GM23248 (cell line): Measurements from ENCODE around the gene NPAS2. TPM values are rescaled to one million over a fixed set of nuclear protein-coding genes. Genes with fewer than 3 reads are reported as not detected.
A peak's percentile ranks its signal among the peaks of the same experiment; 100 is the strongest.

ENCODE experiments used
- DNase-seq: peaks from one replicate; pipeline ENCODE4 v3.0.0-alpha.2; 2015
- H2AFZ ChIP-seq: fragments of 200-600 bp; sonication (generic); 2 replicates; pipeline ENCODE4 v1.6.1; 2016; ENCODE audit warnings: antibody characterized with exemption
- H3F3A ChIP-seq: fragments of 200-600 bp; sonication (generic); 2 replicates; pipeline ENCODE4 v1.6.1; 2016; ENCODE audit warnings: mild to moderate bottlenecking, antibody characterized with exemption, mixed run types; ENCODE audit not compliant: insufficient read depth
- H3K27ac ChIP-seq: fragments of 200-600 bp; sonication (generic); 2 replicates; pipeline ENCODE4 v1.5.1; 2016; ENCODE audit warnings: mild to moderate bottlenecking
- H3K27me3 ChIP-seq: fragments of 200-600 bp; sonication (generic); replicated peaks from 2 replicates; pipeline ENCODE4 v1.6.1; 2016; ENCODE audit warnings: mild to moderate bottlenecking; ENCODE audit not compliant: insufficient read depth
- H3K36me3 ChIP-seq: fragments of 200-600 bp; sonication (generic); 2 replicates; pipeline ENCODE4 v1.6.1; 2016; ENCODE audit warnings: low read depth, mild to moderate bottlenecking
- H3K4me1 ChIP-seq: fragments of 200-600 bp; sonication (generic); 2 replicates; pipeline ENCODE4 v1.6.1; 2016; ENCODE audit warnings: mild to moderate bottlenecking; ENCODE audit not compliant: insufficient read depth
- H3K4me2 ChIP-seq: fragments of 200-600 bp; sonication (generic); one replicate; pipeline ENCODE4 v1.6.1; 2016; ENCODE audit warnings: mild to moderate bottlenecking; ENCODE audit not compliant: unreplicated experiment
- H3K4me3 ChIP-seq: fragments of 200-600 bp; sonication (generic); 2 replicates; pipeline ENCODE4 v1.5.1; 2016; ENCODE audit warnings: mild to moderate bottlenecking
- H3K79me2 ChIP-seq: fragments of 200-600 bp; sonication (generic); 2 replicates; pipeline ENCODE4 v1.6.1; 2016; ENCODE audit warnings: mild to moderate bottlenecking; ENCODE audit not compliant: insufficient read depth
- H3K9ac ChIP-seq: fragments of 200-600 bp; sonication (generic); 2 replicates; pipeline ENCODE4 v1.6.1; 2016; ENCODE audit warnings: mild to moderate bottlenecking
- H3K9me2 ChIP-seq: fragments of 200-600 bp; sonication (generic); 2 replicates; pipeline ENCODE4 v1.6.1; 2016; ENCODE audit warnings: mixed run types, mild to moderate bottlenecking, moderate library complexity; ENCODE audit not compliant: insufficient read depth
- H3K9me3 ChIP-seq: fragments of 200-600 bp; sonication (generic); one replicate; pipeline ENCODE4 v1.6.1; 2017; ENCODE audit warnings: low read depth
- H4K20me1 ChIP-seq: fragments of 200-600 bp; sonication (generic); 2 replicates; pipeline ENCODE4 v1.6.0; 2016; ENCODE audit not compliant: insufficient read depth
- EZH2 ChIP-seq: fragments of 200-600 bp; sonication (generic); IDR thresholded peaks from 2 replicates; pipeline ENCODE4 v1.6.1; 2018; ENCODE audit warnings: antibody characterized with exemption, mild to moderate bottlenecking; ENCODE audit not compliant: insufficient read depth, poor library complexity, severe bottlenecking
- EZH2phosphoT487 ChIP-seq: fragments of 200-600 bp; sonication (generic); IDR thresholded peaks from 2 replicates; pipeline ENCODE4 v1.6.1; 2018; ENCODE audit warnings: antibody characterized with exemption, moderate library complexity, mild to moderate bottlenecking, low read depth; ENCODE audit not compliant: insufficient read depth
- WGBS, 2 experiments: methylation state at CpG; one replicate each; pipeline ENCODE4 v1.1.6; 2015 to 2017; ENCODE audit warnings: low lambda C conversion rate in 2 of 2, low coverage in 1 of 2; ENCODE audit errors: missing lambda C conversion rate in 2 of 2; 5-methylcytosine and 5-hydroxymethylcytosine counted together
- in situ Hi-C: fragments of 300-500 bp; cut with MboI; formaldehyde crosslinking; loops from 2 replicates; pipeline ENCODE4 v1.15.0; 2020
- polyA plus RNA-seq: library from polyadenylated mRNA; unstranded; fragments of >200 nt; fragmentation: Nextera tagmentation; extraction: Ambion mirVana; gene quantifications from 2 replicates; pipeline ENCODE4 v1.2.1, GENCODE V29; 2016
- total RNA-seq: library from RNA; depleted of rRNA; stranded (reverse); fragments of >200 nt; shearing (Covaris generic); gene quantifications from 2 replicates; pipeline ENCODE4 v1.2.3, GENCODE V29; 2014

Gene NPAS2
- total and polyA plus RNA-seq, 2 experiments from 2014 or later: 3.8 to 10.8 TPM

GRCh38 chr2:100810603-100811145 is 9.3 kb upstream of the NPAS2 start:
- WGBS, 2 experiments: 84 to 87% methylated on average over 5 of the region's 5 CpGs
- H3K9me2 ChIP-seq: no peaks in the 10 kb centered on the region
- H3K27ac ChIP-seq: no peak overlapping the region
- no peaks in the 10 kb centered on the region for H3K27me3 ChIP-seq
- H3K79me2 ChIP-seq: no peaks in the 10 kb centered on the region
- no peaks in the 10 kb centered on the region for H4K20me1 ChIP-seq
- no peaks in the 10 kb centered on the region for H3K36me3 ChIP-seq
- H3K4me2 ChIP-seq: no peak overlapping the region
- H3F3A ChIP-seq: peaks cover 6% of the 10 kb centered on the region; the same call in 1 of the 2 replicates
- H3K9ac ChIP-seq: no peak overlapping the region
- no peaks in the 10 kb centered on the region for H3K9me3 ChIP-seq
- no peak for TF ChIP-seq EZH2
- TF ChIP-seq EZH2phosphoT487: no peak
- in situ Hi-C loops: no loop called here
- peaks cover 10% of the 10 kb centered on the region; the same call in 1 of the 2 replicates for H3K4me1 ChIP-seq
- H3K4me3 ChIP-seq: no peak overlapping the region
- no peak for DNase-seq
- no peak overlapping the region for H2AFZ ChIP-seq

DNA sequence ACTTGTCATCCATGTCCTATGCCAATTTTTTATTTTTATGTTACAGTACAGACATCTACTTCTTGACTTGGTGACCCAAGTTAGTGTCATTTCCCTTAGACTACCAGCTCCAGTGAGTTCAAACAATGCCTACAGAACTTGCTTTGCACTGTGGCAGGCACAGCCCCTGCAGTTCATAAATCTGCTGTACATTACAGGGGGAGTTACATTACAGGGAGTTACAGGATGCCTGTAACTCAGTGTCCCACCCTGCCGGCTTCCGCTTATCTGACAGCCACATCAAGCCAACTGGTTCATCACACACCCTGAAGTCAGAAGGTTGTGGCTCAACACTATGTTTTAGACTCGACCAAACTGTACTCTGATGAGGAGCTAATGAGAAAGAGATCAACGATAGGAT is 7.8 kb upstream of the NPAS2 start:
- Histone ChIP-seq H2AFZ (no peak overlapping the region), H3K4me2 (no peak overlapping the region), H3F3A (peaks cover 6% of the 10 kb centered on the region; the same call in 1 of the 2 replicates), H3K27ac (no peak overlapping the region), H3K4me1 (peaks cover 10% of the 10 kb centered on the region; the same call in 1 of the 2 replicates), H3K9me2 (no peaks in the 10 kb centered on the region), H3K79me2 (no peaks in the 10 kb centered on the region), H3K36me3 (no peaks in the 10 kb centered on the region), H4K20me1 (no peaks in the 10 kb centered on the region), H3K9ac (no peak overlapping the region), H3K4me3 (no peak overlapping the region), H3K9me3 (no peaks in the 10 kb centered on the region), H3K27me3 (no peaks in the 10 kb centered on the region)
- in situ Hi-C loops: no loop called here
- 71 to 75% methylated on average over 4 of the region's 4 CpGs for WGBS, 2 experiments
- DNase-seq: no peak
- TF ChIP-seq EZH2phosphoT487 (no peak), EZH2 (no peak)

DNA sequence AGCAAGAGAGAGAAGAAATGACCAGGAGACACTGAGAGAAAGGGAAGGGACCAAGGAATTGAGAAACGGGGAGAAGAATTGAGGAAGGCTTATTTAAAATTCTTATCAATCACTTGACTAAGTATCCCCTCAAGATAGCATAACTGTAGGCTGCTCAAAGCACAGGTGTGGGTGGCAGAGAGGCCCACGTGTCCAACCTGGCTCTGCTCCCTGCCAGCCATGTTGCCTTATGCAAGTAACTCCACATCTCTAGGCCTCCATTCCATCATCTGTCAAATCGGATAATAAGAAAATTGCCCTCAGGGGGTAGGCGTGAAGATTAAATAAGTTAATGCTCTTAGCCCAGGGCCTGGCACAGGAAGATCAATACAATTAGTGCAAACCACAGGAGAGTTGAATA is 7.4 kb upstream of the NPAS2 start:
- in situ Hi-C loops: no loop called here
- Histone ChIP-seq H3K9ac (no peak overlapping the region), H3K9me2 (no peaks in the 10 kb centered on the region), H3K27ac (no peak overlapping the region), H2AFZ (no peak overlapping the region), H4K20me1 (no peaks in the 10 kb centered on the region), H3K4me1 (peaks cover 10% of the 10 kb centered on the region; the same call in 1 of the 2 replicates), H3K9me3 (no peaks in the 10 kb centered on the region), H3K27me3 (no peaks in the 10 kb centered on the region), H3K79me2 (no peaks in the 10 kb centered on the region), H3F3A (peaks cover 10% of the 10 kb centered on the region), H3K4me2 (no peak overlapping the region), H3K4me3 (no peak overlapping the region), H3K36me3 (no peaks in the 10 kb centered on the region)
- DNase-seq: no peak
- no peak for TF ChIP-seq EZH2
- WGBS, 2 experiments: 75 to 79% methylated on average over 4 of the region's 4 CpGs

DNA sequence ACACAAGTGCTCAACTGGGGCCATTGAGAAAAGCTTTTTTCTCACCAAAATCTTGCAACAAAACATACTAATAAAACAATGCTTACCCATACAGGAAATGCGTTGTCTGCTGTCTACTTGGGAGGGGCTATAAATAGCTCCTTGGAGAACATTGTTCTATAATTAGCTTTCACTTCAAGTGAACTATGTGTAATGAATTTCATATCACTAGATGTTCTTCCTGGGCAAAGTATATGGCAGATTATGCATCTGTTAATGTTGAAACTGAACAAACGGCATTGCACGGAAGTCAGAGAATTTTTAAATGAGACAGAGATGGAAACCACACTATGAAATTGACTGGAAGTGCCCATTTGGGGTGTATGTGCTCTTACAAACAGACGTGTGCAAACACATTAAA is 6.4 kb upstream of the NPAS2 start:
- Histone ChIP-seq H3K4me2 (no peak overlapping the region), H3K27me3 (no peaks in the 10 kb centered on the region), H3K27ac (no peak overlapping the region), H3K4me3 (no peak overlapping the region), H2AFZ (0 out of 2 replicates have a peak overlapping the region, but pooled peaks have one; percentile 1), H3K4me1 (peaks cover 18% of the 10 kb centered on the region; the same call in 1 of the 2 replicates), H4K20me1 (no peaks in the 10 kb centered on the region), H3K9ac (no peak overlapping the region), H3K9me2 (no peaks in the 10 kb centered on the region), H3F3A (peaks cover 18% of the 10 kb centered on the region), H3K36me3 (no peaks in the 10 kb centered on the region), H3K79me2 (no peaks in the 10 kb centered on the region), H3K9me3 (no peaks in the 10 kb centered on the region)
- no peak for TF ChIP-seq EZH2
- TF ChIP-seq EZH2phosphoT487: no peak
- DNase-seq: peak; percentile 81
- in situ Hi-C loops: no loop called here
- 38 to 43% methylated on average over 4 of the region's 4 CpGs for WGBS, 2 experiments

DNA sequence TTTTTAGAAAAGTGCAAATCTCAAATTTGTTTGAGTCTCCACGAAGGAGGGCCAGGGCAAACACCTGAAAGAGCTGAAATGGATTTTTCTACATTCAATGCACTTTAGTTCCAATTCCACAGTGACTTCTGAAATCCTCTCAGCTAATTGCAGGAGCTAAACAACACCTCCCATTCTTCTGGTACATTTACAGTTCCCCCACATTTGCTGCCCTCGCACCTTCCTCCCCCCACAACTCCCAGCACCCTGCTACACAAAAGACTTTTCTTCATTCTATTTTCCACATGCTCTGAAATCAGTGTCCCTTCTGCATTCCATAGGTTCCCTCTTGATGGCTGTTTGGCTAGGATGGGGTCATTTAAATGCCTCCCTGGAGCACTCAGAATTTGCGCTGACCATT is 5.9 kb upstream of the NPAS2 start:
- H3K4me3 ChIP-seq: no peak overlapping the region
- H3K4me1 ChIP-seq: peaks cover 18% of the 10 kb centered on the region; the same call in 1 of the 2 replicates
- H3K4me2 ChIP-seq: no peak overlapping the region
- TF ChIP-seq EZH2phosphoT487 (no peak), EZH2 (no peak)
- no peak overlapping the region for H3K27ac ChIP-seq
- peaks cover 18% of the 10 kb centered on the region for H3F3A ChIP-seq
- H3K9me3 ChIP-seq: no peaks in the 10 kb centered on the region
- in situ Hi-C loops: no loop called here
- H3K9me2 ChIP-seq: no peaks in the 10 kb centered on the region
- H4K20me1 ChIP-seq: no peaks in the 10 kb centered on the region
- no peak overlapping the region for H2AFZ ChIP-seq
- no peak for DNase-seq
- H3K79me2 ChIP-seq: no peaks in the 10 kb centered on the region
- no peak overlapping the region for H3K9ac ChIP-seq
- H3K27me3 ChIP-seq: no peaks in the 10 kb centered on the region
- 98 to 100% methylated on average over 3 of the region's 3 CpGs for WGBS, 2 experiments
- no peaks in the 10 kb centered on the region for H3K36me3 ChIP-seq
